HG03439 (cell line): ENCODE data around the gene TMEM178B.
"Not testable (repeated sequence)": the region's sequence is repeated elsewhere in the genome, so short reads cannot be mapped to it uniquely, and the experiment has no call there.

Source experiments
- ATAC-seq: cut with Tn5 transposase; IDR thresholded peaks from one replicate; pipeline ENCODE4 v1.9.1; 2021; ENCODE audit warnings: mild to moderate bottlenecking, moderate library complexity; ENCODE audit not compliant: unreplicated experiment

TMEM178B gene

GRCh38 chr7:141177120-141177519 lies 103.3 kb downstream of the TMEM178B start:
- ATAC-seq = not testable (repeated sequence)

GRCh38 chr7:141178486-141179135 lies 104.7 kb downstream of the TMEM178B start:
- no peak for ATAC-seq

- no peak for ATAC-seq
Measured at GRCh38 chr7:141181812-141182211, 107.9 kb downstream of the TMEM178B start.

GRCh38 chr7:141184532-141185190 lies 110.8 kb downstream of the TMEM178B start:
- no peak for ATAC-seq

GRCh38 chr7:141185369-141185967 lies 111.6 kb downstream of the TMEM178B start:
- no peak for ATAC-seq

- ATAC-seq = no peak
Measured at GRCh38 chr7:141189231-141189630, 115.4 kb downstream of the TMEM178B start.

GRCh38 chr7:141190495-141190894 lies 116.6 kb downstream of the TMEM178B start:
- no peak for ATAC-seq

GRCh38 chr7:141191277-141191676 lies 117.4 kb downstream of the TMEM178B start:
- ATAC-seq = no peak

GRCh38 chr7:141193066-141193465 lies 119.2 kb downstream of the TMEM178B start:
- no peak for ATAC-seq

GRCh38 chr7:141195722-141196121 lies 121.9 kb downstream of the TMEM178B start:
- not testable (repeated sequence) for ATAC-seq

- no peak for ATAC-seq
Measured at GRCh38 chr7:141198194-141198958, 124.5 kb downstream of the TMEM178B start.

GRCh38 chr7:141200191-141201108 lies 126.6 kb downstream of the TMEM178B start:
- ATAC-seq = no peak

GRCh38 chr7:141201145-141201885 lies 127.5 kb downstream of the TMEM178B start:
- ATAC-seq = no peak

GRCh38 chr7:141202535-141202934 lies 128.7 kb downstream of the TMEM178B start:
- ATAC-seq = no peak

- ATAC-seq = no peak
Measured at GRCh38 chr7:141203177-141203576, 129.3 kb downstream of the TMEM178B start.

GRCh38 chr7:141203586-141203985 lies 129.7 kb downstream of the TMEM178B start:
- ATAC-seq = no peak

- ATAC-seq = no peak
Measured at GRCh38 chr7:141207661-141208060, 133.8 kb downstream of the TMEM178B start.

GRCh38 chr7:141208539-141208938 lies 134.7 kb downstream of the TMEM178B start:
- ATAC-seq = no peak

- ATAC-seq = no peak
Measured at GRCh38 chr7:141209454-141209853, 135.6 kb downstream of the TMEM178B start.

GRCh38 chr7:141210862-141211261 lies 137.0 kb downstream of the TMEM178B start:
- ATAC-seq = no peak
